HCEC 1CT (cell line): ENCODE measurements around the gene LMAN2.
"Not testable (repeated sequence)": the region's sequence is repeated elsewhere in the genome, so short reads cannot be mapped to it uniquely, and the experiment has no call there.

ENCODE experiments used
- DNase-seq: peaks from one replicate; pipeline ENCODE4 v3.0.0-alpha.2; 2017

LMAN2 gene

DNA sequence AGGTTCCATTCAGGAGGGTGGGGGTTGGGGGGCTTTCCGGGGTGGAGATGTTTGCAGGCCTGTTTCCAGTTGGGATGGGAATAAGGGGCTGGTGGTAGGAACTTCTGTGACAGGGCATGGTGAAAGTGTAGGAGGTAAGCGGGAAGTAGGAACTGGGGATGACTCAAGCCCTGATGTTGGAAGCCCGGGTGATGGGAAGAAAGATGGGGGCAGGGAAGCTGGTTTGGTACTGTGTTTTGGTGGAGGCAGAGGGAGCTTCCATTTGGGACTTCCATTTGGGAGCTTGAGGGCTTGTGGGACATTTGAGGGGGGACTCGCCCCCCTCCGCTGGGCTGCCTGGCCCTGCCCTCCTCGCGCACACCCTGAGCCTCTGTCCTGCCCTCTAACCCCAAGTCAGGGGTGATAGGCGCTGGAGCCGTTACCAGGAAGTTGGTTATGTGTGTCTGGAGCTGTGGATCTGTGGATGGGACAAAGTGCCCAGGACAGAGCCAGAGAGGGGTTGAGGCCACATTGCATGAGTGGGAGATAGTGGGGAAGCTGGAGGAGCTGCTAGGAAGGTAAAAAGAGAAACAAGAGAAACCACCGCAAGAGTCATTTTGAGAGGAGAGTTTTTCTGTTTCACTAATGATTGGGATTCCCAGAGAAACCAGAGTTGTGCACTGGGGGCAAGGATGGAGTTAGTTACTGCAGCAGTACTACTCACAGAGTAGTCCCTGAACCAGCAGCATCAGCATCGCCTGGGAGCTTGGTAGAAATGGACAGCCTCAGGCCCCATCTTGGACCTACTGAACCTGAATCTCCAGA is 12.9 kb upstream of the LMAN2 start:
- no peak for DNase-seq

DNA sequence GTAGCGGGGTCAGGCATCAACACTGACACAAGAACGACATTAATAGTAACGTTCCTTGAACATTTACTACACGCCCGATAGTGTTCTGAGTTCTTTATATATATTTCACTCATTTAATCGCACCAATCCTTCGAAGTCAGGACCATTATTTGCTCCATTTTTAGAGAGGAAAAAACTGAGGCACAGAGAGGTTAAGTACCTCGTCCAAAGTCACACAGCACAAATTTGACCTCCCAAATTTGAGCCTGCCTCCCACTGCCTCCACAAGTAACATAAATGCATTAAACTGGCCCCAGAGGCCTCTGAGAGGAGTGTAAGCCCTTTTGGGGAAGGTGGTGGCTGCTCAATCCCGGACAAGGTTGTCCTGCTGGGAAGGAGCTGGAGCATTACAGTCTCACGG is 12.1 kb upstream of the LMAN2 start:
- DNase-seq = no peak

DNA sequence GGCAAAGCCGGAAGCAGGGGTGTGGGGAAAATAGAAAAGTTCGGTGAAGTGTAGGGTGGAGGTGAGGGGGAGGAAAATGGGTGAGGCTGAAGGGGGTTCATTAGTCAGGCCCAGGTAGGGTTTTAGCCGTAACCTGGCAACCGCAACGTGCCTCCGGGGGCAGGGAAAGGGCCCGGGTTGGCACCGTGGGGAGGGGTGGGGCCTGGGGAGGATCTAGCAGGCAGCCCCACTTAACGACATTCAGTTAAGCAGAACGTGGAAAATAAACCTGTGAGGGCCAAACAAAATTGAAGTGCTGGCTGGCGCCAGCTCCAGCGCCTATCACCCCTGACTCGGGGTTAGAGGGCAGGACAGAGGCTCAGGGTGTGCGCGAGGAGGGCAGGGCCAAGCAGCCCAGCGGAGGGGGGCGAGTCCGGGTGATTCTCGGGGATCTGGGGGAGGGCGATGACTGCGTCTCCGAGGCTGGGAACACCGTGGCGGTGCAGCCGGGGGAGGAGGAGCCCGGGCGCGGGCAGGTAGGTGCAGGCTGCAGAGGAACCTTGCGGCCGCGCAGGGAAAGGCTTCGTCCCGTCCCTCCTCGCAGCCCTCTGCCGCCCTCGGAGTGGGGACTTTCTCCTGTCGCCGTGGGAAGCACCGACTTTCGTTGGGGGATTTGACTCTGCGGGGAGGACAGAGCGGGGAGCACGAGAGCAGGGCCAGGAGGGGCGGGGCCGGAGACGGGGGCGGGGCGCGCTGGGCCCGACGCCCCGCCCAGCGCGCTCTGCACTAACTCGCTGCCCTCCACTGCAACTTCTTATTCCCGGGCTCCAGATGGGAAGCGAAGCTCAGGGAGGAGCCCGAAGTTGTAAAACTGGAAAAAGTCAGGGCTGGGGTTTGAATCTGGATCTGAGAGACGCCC is 11.4 kb upstream of the LMAN2 start:
- DNase-seq = peak; percentile 41

DNA sequence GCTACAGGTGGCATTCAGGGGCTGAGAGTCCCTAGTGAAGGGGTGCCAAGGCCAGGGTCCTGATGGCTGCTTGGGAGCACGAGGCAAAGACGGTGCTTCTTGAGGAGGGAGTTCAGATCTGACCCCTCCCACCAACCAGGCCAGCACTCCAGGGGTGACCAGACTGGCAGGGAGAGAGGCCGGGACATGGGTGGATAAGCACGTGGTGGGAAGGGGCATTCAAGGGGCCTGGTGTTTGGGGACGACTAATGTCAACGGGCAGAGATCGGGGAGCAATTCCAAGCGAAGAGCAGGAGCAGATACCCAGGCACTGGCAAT is 10.8 kb upstream of the LMAN2 start:
- no peak for DNase-seq

DNA sequence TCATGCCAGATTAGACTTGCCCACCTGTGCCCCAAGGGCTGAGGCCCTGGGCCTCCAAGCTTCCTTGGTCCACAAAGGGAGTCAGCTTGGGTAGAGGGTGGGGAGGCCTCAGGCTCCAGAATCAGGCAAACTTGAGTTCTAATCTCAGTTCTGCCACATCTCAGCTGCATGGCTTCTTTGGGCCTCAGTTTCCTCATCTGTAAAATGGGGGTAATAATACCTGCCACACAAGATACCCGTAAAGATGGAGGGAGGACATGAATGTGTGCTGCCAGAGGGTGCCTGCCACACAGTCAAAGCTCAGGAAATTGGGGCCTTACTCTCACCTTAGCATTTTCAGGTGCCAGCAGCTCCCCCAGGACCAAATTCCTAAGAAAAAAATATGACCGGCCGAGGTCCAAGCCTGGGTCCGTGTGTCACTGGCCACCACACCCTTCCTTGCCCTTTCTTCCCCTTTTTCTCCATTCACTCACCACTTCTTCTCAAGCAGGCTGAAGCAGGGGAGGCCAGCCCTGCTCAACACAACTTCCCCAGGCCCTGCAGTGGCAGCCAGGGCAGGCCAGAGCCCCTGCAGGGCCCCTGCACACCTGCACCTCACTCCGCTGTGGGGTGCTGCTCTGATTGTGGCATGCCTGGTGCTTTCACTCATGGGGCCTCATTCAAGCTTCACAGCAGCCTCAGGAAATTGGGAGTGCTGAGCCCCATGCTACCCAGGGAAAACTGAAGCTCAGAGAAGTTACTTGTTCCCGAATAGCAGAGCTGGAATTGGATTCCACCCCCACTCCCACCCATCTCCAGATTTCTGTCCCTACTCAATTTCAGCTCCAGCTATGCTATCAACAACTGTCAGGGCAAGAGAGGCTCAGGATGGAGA is 10.2 kb upstream of the LMAN2 start:
- no peak for DNase-seq

DNA sequence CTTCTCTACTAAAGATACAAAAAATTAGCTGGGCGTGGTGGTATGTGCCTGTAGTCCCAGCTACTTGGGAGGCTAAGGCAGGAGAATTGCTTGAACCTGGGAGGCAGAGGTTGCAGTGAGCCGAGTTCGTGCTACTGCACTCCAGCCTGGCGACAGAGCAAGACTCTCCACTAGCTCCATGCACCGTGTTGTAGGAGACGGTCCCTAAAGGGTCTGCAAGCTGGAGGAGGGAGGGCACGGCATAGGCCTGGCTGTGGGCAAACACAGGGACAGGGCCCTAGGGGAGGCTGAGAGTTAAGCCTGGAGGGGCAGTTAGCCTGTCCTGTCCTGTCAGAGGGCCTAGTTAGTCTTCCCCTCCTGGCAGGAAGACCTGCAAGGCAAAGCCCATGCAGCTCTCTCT is 9.3 kb upstream of the LMAN2 start:
- not testable (repeated sequence) for DNase-seq

DNA sequence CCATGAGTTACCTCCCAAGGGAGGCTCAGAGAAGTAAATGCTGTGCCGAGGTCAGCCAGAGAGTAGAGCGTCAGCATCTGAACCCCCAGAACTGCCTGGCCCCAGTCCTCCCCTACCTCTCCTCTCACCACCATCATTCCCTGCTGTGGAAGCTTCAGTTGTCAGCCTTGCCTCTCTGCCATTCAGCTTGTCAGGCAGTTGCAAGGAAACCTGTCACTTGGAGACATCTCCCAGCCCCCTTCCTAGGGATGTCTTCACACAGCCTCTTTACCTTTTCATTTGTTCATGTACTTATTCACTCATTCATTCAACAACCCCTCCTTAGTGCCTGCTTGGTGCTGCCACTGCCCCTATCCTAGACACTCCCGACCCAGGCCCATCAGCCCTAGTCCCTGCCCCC is 8.4 kb upstream of the LMAN2 start:
- no peak for DNase-seq

DNA sequence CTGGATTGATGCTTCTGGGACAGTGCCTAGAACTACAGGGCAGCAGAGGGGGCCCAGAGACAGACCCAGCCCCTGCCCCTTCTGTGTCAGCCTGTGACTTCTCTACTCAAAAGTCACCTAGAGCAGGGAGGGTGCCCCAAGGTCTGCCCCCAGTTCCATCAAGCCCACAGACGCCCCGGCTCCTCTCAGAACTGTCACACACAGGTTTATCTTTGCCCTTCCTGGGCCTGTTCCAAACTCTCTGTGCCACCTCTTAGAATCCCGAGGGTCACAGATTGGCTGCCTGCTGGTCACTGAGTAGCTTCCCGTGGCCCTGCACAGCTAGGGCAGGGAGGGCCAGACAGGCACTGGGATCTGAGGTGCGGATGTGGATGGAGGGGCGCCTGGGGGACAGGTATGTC is 8.0 kb upstream of the LMAN2 start:
- no peak for DNase-seq

DNA sequence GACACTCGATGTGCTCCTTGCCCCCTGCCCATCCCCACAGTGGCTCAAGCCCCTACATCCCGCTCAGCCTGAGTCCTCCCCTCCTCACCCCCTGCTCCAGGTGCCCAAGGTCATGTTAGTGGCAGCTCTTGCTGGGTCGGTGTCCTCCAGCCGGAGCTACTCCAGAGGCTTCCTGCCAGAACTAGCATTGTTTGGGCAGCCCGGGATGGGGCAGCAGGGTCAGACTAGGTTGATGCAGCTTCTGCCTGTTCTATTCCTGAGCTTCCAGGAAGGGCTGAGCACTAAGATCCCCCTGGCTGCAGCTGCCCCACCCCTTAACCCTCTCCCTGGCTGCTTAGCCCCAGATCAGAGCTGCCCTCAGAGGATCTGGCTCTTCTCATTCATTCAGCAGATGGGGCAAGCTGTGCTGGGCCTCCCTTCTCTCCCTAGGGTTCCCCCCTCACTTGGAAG is 6.9 kb upstream of the LMAN2 start:
- no peak for DNase-seq

DNA sequence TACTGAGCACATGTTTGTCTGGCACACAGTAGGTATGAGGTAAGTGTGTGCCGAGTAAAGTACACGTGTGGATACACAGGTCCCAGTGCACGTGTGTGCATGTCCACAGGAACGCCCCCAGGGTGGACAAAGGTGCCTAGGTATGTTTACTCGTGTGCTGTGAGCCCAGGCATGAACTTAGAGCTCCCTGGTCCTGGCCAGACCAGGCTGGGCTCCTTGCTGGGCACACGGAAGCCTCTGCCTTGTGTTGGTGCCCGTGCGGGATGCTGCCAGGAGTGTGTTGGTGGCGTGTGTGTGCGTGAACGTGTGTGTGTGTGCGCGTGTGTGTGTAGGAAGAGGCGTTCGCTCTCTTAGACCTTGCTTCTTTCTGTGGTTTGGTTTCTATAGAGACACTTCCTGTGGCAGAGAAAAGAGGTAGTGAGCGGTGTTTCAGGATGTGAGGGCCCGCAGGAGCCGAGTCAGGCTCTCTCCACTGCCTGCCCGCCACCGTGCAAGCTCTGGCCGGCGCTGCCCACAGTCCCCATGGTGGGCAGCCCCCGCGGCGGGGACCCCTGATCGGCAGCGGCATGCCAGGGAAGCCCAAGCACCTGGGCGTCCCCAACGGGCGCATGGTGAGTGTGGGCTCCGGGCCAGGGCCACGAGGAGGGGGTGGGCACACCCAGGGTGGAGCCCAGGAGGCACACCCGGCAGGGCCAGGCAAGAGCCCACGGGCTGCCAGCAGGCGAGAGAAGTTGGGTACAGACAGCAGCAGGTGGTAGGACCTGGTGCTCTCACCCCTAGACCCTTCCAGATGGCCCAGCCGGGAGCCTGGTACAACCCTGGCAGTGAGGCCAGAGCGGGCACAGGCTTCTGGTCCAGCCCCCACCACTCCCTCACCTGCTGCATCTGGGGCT is 6.2 kb upstream of the LMAN2 start, which contains the start of gene RGS14:
TSS of gene RGS14 (plus strand) at position 466 of the 893 bp plus-strand sequence. CDS start at position 567, 101 bp downstream.
- no peak for DNase-seq

DNA sequence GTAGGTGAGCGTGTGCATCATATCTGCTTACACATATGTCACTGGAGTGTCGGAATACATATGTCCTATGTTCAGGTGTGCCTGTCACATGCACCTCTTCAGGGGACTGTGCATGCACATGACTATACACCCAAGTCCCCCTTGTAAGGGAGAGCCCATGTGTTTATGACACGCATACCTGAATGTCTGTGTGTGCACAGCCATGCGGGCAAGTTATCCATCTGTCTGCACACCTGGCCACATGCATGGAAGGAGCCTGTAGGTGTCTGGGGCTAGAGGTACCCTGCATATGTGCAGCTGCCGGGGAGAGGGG is 5.6 kb upstream of the LMAN2 start:
- no peak for DNase-seq

DNA sequence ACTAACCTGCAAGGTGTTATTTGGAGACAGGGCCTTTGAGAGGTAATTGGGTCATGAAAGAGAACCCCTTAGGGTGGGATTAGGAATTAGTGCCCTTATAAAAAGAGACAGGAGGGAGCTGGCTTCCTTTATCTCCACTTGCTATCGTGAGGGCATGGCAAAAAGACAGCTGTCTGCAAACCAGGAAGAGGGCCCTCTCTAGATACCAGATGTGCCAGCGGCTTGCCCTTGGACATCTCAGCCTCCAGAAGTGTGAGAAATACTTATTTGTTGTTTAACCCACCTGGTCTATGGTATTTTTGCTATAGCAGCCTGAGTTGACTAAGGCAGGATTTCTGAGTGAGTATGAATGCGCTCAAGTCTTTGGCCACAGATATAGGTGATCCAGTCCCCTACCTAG is 5.3 kb upstream of the LMAN2 start:
- no peak for DNase-seq

DNA sequence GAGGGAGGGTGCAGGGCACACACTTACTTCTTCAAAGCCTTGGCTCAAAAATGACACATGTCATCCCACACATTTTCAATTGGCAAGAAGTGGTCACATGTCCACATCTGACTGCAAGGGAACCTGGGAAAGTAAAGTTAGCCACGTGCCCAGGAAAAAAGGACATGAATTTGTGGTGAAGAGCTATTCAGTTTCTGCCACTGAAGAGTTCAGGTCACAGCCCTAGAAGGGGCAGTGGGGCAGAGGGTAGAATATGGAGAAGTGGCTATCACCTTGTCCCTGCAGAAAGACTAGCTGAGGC is 4.3 kb upstream of the LMAN2 start:
- DNase-seq = no peak

DNA sequence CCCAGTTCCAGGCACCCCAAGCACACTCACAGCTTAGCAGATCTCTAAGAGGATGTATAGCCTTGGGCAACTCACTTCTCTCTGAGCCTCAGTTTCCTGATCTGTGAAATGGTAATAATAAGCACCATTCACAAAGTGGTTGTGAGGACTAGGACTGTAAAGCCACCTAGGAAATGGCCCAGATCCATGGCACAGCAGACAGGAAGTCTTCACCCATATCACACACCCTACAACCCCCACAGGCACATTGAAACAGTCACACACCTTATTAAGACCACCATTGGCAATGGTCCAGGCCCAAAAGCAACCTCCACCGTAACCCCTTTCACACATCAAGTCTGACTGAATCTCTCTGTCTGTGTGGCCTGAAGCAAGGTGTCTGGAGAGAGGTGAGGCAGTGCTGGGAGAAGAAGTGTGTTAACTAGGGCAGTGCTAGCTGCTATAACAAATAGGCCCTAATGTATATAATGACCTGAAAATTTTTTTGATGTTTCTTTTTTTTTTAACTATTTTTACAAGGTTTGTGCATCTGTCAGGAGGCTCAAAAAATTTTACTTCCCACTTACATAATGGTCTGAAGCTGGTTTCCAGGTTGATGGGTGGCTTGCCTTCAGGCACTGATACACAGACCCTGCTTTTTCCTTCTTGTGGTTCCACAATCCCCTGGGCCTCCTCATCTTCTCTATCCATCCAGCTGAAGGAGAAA is 3.8 kb upstream of the LMAN2 start:
- DNase-seq = no peak

DNA sequence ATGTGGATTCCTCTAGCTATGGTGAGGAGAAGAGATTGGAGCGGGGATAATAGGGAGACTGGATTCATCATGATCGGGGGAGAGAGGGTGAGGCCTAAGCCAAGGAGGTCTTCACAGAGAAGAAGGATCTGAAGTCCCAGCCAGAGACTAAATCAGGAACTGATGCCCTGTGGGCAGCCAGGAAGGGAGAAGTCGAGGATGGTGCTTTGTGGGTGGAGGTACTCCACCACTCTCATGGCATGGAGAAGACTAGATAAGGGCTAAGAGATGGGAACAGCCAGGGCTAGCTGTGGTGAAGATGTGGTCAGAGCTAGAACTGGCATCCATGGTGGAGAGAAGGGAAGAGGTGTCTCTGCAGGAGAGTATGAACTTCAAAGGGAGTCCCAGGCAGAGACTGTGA is 3.2 kb upstream of the LMAN2 start:
- DNase-seq = no peak

DNA sequence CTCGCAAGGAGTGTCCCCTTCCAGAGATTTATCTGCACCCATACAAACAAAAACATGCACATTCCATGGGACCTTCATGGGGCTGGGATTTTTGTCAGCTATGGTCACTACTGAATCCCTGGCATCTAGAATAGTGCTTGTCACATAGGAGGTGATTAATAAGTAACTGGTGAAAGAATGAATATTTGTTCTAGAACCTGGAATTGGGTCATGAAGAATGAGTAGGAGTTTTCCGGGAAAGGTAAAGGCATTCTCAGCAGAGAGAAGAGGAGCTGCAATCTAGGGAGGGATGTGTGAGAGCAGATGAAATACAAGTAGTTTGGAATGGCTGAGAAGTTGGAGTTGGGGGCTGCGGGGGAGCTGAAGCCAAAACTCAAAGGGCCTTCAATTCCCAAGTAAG is 2.8 kb upstream of the LMAN2 start:
- DNase-seq = no peak

DNA sequence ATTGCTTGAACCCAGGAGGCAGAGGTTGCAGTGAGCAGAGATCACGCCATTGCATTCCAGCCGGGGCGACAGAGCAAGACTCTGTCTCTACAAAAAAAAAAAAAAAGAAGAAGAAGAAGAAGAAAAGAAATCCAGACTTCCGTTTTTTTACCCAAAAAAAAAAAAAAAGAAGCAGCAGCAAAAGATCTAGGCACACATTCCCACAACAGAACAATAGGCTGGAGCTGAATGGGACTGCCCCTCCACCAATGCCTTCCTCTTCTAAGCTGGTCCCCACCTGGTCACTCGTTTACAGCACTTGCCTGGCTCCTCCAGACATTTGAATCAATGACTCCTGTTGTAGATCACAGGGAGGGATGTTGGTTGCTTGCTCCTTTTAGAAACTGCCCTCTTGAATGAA is 1.6 kb upstream of the LMAN2 start:
- DNase-seq = no peak

DNA sequence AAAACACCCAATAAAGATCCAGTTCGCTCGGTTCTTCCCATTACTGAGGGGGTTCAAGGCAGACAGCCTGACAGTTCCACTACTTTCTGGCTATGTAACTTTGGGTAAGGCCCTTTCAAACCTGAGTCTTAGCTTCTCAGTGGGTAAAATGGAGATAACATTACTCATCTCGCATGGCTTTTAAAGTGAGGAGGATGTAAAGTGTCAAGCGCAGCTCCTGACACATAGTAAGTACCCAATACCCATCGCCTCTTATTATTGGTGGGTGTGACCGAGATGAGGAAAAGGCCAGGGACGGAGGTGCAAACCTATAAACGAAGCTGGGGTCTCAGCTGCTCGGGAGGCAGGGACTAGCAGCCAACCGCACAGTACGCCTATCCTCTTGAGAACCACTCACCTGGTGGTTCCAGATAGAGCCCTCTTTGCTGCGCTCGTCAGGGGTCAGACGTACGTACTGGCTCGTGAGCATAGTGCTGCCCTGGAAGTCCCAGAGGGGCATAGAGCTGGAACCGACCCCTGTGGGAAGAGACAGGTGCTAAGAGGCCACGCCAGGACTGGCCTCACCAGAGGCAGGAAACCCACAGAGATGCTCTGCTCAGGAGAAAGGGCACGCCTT is 584 bp downstream of the LMAN2 start:
- no peak for DNase-seq

DNA sequence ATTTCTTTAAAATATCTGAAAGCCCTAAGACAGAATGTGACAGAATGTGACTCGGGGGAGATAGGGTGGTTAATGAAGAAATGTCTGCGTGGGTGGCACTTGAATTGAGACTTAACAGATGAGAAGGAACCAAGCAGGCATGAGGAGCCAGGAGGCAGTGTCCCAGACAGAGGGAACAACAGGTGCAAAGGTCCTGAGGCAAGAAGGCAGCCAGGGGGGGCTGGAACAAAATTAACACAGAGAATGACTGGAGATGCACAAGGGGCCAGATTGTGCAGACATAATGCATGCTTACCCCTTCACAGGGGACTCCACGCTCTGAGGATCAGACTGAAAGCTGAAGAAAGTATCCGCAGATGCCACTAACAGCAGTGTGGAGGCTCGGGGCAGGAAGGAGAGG is 1.7 kb downstream of the LMAN2 start:
- DNase-seq = no peak

DNA sequence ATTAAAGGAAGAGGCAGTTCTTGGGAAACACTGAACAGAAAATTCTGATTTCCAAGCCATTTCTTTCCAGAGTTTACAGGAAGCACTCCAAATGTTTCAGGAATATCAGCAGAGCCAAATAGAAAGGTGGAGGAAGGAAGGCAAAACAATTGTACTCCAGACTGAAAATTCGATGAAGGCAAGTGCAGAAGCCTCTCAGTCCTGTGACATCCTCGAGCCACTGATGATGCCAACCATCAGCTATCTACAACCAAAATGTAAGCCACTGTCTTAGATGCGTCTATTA is 2.2 kb downstream of the LMAN2 start:
- no peak for DNase-seq

DNA sequence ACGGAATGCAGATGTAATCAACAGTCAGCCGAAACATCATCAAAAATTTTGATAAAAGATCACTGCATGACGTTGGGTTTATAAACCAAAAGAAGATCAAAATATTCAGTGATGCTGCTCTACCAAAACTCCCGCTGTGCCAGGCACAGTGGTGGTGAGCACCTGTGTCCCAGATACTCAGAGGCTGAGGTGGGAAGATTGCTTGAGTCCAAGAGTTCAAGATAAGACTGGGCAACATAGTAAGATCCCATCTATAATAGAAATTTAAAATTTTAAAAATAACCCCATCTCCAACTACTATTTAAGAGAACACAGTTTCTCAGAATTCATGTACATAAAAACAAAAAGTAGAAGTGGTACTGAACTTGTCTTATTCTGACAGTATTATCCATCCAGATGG is 3.8 kb downstream of the LMAN2 start:
- DNase-seq = no peak

DNA sequence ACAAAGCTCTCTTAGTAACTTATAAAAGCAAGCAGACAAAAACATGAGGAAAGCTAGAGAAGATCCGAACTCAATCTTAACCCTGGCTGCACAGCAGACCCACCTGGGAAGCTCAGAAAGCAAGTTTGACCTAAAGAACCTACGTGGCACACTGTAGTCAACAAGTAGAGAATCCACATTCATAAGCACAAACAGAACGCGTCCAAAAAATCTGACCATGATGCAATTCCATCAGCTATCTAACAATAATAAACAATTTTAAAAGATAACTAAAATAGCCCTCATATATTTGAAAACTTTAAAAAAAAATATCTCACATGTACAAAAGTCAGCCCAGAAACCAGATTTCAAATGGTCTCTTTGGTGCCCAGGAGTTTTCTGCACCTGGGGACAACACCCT is 4.6 kb downstream of the LMAN2 start:
- no peak for DNase-seq
